ENCODE results near the gene ULK4. TPM values are rescaled to one million over a fixed set of nuclear protein-coding genes. Genes with fewer than 3 reads are reported as not detected.
A peak's percentile ranks its signal among the peaks of the same experiment; 100 is the strongest.

The ULK4 gene
- total and polyA plus RNA-seq, 7 donors = 2.1 to 18.6 (median 8.9) TPM

DNA sequence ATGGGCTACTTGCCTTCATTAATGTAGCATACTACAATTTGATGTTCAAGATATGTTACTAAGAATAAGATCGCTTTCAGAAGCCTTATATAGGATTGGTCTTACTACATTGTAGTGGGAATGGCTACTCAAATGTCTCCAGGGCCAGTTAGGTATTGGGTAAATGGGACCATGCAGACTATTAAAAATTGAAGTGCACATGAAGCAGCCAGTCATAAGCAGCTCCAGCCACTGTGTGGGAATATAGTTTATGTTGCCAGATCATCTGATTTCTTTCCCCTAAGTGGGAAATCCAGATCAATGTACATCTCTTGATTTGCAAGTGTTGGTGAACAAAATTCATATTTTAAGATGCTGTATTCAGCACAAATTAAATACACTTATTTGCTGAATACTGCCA, 757.5 kb downstream of the ULK4 start:
- intact Hi-C loops (cut with DNase I) = loop anchor here (5.0 kb wide), 1 partner anchor 622 kb away; no protein-coding TSS in a partner anchor
- DNase-seq = no peak
- Histone ChIP-seq H3K4me3 (no peak overlapping the region), H3K9me3 (no peaks in the 10 kb centered on the region), H3K36me3 (no peaks in the 10 kb centered on the region), H3K27me3 (no peaks in the 10 kb centered on the region), H3K27ac (no peak overlapping the region), H3K4me1 (peaks cover 2 to 86% (median 74%) of the 10 kb centered on the region in 4 donors)
- WGBS, 2 donors = 90 to 93% methylated on average over 1 of the region's 1 CpG
- TF ChIP-seq EP300 (IDR thresholded peaks at IDR 0.05) (no peak), POLR2AphosphoS5 (IDR thresholded peaks at IDR 0.05) (no peak), POLR2A (IDR thresholded peaks at IDR 0.05) (no peak)
- TF ChIP-seq, protein P1, sequence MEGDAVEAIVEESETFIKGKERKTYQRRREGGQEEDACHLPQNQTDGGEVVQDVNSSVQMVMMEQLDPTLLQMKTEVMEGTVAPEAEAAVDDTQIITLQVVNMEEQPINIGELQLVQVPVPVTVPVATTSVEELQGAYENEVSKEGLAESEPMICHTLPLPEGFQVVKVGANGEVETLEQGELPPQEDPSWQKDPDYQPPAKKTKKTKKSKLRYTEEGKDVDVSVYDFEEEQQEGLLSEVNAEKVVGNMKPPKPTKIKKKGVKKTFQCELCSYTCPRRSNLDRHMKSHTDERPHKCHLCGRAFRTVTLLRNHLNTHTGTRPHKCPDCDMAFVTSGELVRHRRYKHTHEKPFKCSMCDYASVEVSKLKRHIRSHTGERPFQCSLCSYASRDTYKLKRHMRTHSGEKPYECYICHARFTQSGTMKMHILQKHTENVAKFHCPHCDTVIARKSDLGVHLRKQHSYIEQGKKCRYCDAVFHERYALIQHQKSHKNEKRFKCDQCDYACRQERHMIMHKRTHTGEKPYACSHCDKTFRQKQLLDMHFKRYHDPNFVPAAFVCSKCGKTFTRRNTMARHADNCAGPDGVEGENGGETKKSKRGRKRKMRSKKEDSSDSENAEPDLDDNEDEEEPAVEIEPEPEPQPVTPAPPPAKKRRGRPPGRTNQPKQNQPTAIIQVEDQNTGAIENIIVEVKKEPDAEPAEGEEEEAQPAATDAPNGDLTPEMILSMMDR (IDR thresholded peaks at IDR 0.05) = no peak

DNA sequence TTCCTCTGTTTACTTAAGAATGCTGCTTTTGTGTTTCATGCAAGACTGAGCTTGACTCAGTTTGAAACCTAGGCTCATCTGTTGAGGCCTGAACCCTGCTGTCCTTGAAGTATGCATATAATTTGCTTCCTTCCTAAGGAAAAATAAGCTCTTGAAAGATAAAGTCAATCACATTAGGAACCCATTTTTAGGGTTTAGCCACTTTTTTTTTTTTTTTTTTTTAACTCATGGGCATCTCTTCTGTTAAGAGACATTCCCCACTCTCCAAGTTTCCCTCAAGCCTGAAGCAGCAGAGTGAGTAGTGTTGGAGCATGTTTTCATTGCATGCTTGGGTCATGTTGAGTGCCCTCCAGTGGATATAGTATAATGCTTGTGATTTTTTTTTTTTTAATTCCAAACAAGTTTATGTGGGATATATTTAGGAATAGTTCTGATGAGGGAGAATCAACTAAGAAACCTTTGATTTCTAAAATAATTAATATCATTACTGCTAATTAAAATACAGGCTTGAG, 759.0 kb downstream of the ULK4 start:
- Histone ChIP-seq H3K4me1 (peaks cover 2 to 80% (median 63%) of the 10 kb centered on the region in 4 donors), H3K9me3 (no peaks in the 10 kb centered on the region), H3K36me3 (no peaks in the 10 kb centered on the region), H3K27ac (peak overlapping the region in 2 of 4 donors; percentile 97 to 99), H3K27me3 (no peaks in the 10 kb centered on the region), H3K4me3 (peak overlapping the region in 2 of 4 donors; percentile 89 to 92)
- TF ChIP-seq EP300 (IDR thresholded peaks at IDR 0.05) = no peak
- TF ChIP-seq, protein P1 (IDR thresholded peaks at IDR 0.05) = peak in 2 of 4 experiments; percentile 15 to 16
- DNase-seq = no peak
- intact Hi-C loops (cut with DNase I) = loop anchor here (5.0 kb wide), 1 partner anchor 621 kb away; no protein-coding TSS in a partner anchor

DNA sequence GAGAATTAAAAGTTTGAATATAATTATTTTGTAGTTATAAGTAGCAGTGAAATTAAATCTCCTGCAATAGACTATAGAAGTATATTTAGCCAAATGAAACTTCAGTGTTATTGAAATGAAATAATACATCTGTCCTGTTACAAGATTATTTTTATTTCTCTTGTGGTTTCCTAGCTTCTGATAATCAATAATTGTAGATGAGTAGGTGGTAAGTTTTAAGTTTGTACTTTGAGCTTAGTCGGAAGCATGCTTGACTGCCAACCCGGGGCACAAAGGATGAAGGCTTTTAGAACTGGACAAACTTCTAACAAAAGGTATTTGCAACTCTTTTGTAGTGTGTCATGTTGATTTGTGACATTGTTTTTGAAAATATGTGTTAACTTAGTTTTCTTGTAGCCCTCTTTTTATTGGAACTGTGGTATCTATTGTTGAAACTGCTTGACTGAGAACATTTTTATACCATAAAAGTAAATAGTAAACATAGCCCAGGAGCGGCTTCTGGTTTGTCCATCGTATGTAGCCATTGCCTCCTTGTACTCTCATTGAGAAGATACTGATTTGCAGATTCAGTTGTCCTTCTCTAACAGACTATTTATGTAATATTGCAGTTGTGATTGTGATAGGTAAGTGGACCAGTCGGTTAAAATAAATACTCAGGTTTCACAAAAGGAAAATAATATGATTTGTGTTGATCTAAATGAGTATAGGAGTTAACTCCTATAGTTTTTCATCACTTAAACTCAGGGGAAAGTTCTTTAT, 759.6 kb downstream of the ULK4 start:
- peaks cover 2 to 74% (median 57%) of the 10 kb centered on the region in 4 donors for H3K4me1 ChIP-seq
- peak overlapping the region in 2 of 4 donors; percentile 89 to 92 for H3K4me3 ChIP-seq
- no peaks in the 10 kb centered on the region for H3K36me3 ChIP-seq
- H3K27me3 ChIP-seq = no peaks in the 10 kb centered on the region
- intact Hi-C loops (cut with DNase I) = loop anchor here (5.0 kb wide), 1 partner anchor 620 kb away; no protein-coding TSS in a partner anchor
- 6 to 34% methylated on average over 5 of the region's 5 CpGs for WGBS, 2 donors
- peak overlapping the region in 2 of 4 donors; percentile 97 to 99 for H3K27ac ChIP-seq
- TF ChIP-seq EP300 (IDR thresholded peaks at IDR 0.05) = no peak
- no peak for TF ChIP-seq POLR2AphosphoS5 (IDR thresholded peaks at IDR 0.05)
- TF ChIP-seq, protein P1 (IDR thresholded peaks at IDR 0.05) = no peak
- TF ChIP-seq POLR2A (IDR thresholded peaks at IDR 0.05) = no peak
- no peaks in the 10 kb centered on the region for H3K9me3 ChIP-seq
- no peak for DNase-seq

DNA sequence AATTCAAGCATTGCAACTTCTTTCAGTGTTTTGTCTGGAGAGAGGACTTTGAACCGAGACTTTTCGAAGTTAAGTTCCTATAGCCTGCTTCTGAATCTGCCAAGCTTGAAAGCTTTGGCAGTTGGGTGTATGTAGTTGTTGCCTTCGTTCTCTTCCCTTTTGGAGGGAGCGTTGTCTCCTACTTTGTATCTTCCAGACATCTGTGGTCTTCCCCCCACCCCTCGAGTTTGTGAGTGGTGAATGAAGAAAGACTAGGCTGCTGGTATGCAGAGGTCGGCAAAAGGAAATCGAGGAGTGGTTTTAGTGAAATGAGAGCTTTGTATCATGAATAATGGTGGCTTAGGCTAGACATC, 761.3 kb downstream of the ULK4 start:
- peaks cover 2 to 58% (median 40%) of the 10 kb centered on the region in 4 donors for H3K4me1 ChIP-seq
- WGBS, 2 donors = 0% methylated on average over 7 of the region's 7 CpGs
- no peak for DNase-seq
- no peaks in the 10 kb centered on the region for H3K27me3 ChIP-seq
- intact Hi-C loops (cut with DNase I) = loop anchor here (5.0 kb wide), 1 partner anchor 618 kb away; no protein-coding TSS in a partner anchor
- TF ChIP-seq EP300 (IDR thresholded peaks at IDR 0.05) (no peak), POLR2AphosphoS5 (IDR thresholded peaks at IDR 0.05) (peak in 1 of 4 donors; percentile 20)
- peak overlapping the region; percentile 70 to 97 (median 90) for H3K4me3 ChIP-seq
- H3K27ac ChIP-seq = peak overlapping the region; percentile 96 to 99 (median 98)
- H3K36me3 ChIP-seq = no peaks in the 10 kb centered on the region
- H3K9me3 ChIP-seq = no peaks in the 10 kb centered on the region
